T-cell (primary cell): Measurements from ENCODE around the gene IPMK. TPM values are rescaled to one million over a fixed set of nuclear protein-coding genes. Genes with fewer than 3 reads are reported as not detected.
"Not testable (repeated sequence)": the region's sequence is repeated elsewhere in the genome, so short reads cannot be mapped to it uniquely, and the experiment has no call there.

Experiments used
- ATAC-seq, 4 experiments: fragments of 200-7000 bp in 3 of 4; fragments of 150-1000 bp in 1 of 4; cut with Tn5 transposase; replicated peaks in 1 of 4; 1 replicate in 3 of 4; 2 replicates in 1 of 4; pipeline ENCODE4 v1.10.0; 2021; ENCODE audit warnings: moderate library complexity in 3 of 4, mild to moderate bottlenecking in 2 of 4, moderate number of reproducible peaks in 1 of 4
- CTCF ChIA-PET, 2 donors: fragments of 300-600 bp; sonication (Branson Sonifier 250); formaldehyde crosslinking; loops; one replicate each; lab custom pipeline; 2022; ENCODE audit warnings: antibody characterized with exemption in 2 of 2; lab: Charles Lee
- POLR2A ChIA-PET, 2 donors: fragments of 300-600 bp; sonication (Branson Sonifier 250); formaldehyde crosslinking; loops; one replicate each; lab custom pipeline; 2022; ENCODE audit warnings: antibody characterized with exemption in 2 of 2; lab: Charles Lee
- DNase-seq, 35 experiments: peaks; one replicate each; pipeline versions ENCODE4 v3.0.0 to v3.0.0-alpha.2; 2013 to 2023
- H3K27ac ChIP-seq: one replicate; pipeline ENCODE4 v1.5.1; 2013; ENCODE audit warnings: low read length
- H3K27me3 ChIP-seq, 2 experiments: replicated peaks in 1 of 2; 1 replicate in 1 of 2; 2 replicates in 1 of 2; pipeline versions ENCODE4 v1.6.1 to v1.7.0; 2013; ENCODE audit warnings: low read length in 1 of 2, mixed read lengths in 1 of 2; ENCODE audit not compliant: control insufficient read depth in 2 of 2, insufficient read depth in 2 of 2; ENCODE audit errors: extremely low read depth in 1 of 2
- H3K36me3 ChIP-seq, 2 donors: 1 replicate in 1 of 2; 2 replicates in 1 of 2; pipeline versions ENCODE4 v1.6.1 to v1.7.0; 2013; ENCODE audit warnings: low read length in 1 of 2; ENCODE audit not compliant: control insufficient read depth in 2 of 2, insufficient read depth in 1 of 2; ENCODE audit errors: extremely low read depth in 1 of 2
- H3K4me1 ChIP-seq, 2 experiments: 1 replicate in 1 of 2; 2 replicates in 1 of 2; pipeline versions ENCODE4 v1.6.1 to v1.7.0; 2013; ENCODE audit warnings: low read length in 2 of 2, mixed read lengths in 1 of 2; ENCODE audit not compliant: insufficient read depth in 2 of 2, control insufficient read depth in 1 of 2; ENCODE audit errors: extremely low read depth in 1 of 2
- H3K4me3 ChIP-seq, 2 donors: 1 replicate in 1 of 2; 2 replicates in 1 of 2; pipeline versions ENCODE4 v1.5.1 to v1.7.0; 2013; ENCODE audit warnings: mild to moderate bottlenecking in 2 of 2, low read length in 1 of 2, moderate library complexity in 1 of 2; ENCODE audit not compliant: control insufficient read depth in 1 of 2; ENCODE audit errors: extremely low read depth in 1 of 2
- H3K9me3 ChIP-seq: 2 replicates; pipeline ENCODE4 v1.7.0; 2013
- H3K27ac Mint-ChIP-seq, 2 donors: one replicate each; pipeline ENCODE4 v1.8.0; 2020 to 2021; ENCODE audit warnings: mild to moderate bottlenecking in 2 of 2, mixed read lengths in 2 of 2
- H3K27me3 Mint-ChIP-seq, 2 donors: one replicate each; pipeline ENCODE4 v1.8.0; 2021 to 2022; ENCODE audit warnings: mixed read lengths in 2 of 2
- H3K36me3 Mint-ChIP-seq: one replicate; pipeline ENCODE4 v1.8.0; 2021; ENCODE audit warnings: mixed read lengths
- H3K4me1 Mint-ChIP-seq, 3 donors: one replicate each; pipeline ENCODE4 v1.8.0; 2020 to 2022; ENCODE audit warnings: mixed read lengths in 3 of 3, mild to moderate bottlenecking in 1 of 3
- H3K4me3 Mint-ChIP-seq, 3 donors: one replicate each; pipeline ENCODE4 v1.8.0; 2020 to 2022; ENCODE audit warnings: mild to moderate bottlenecking in 3 of 3, mixed read lengths in 3 of 3, moderate library complexity in 3 of 3
- H3K9me3 Mint-ChIP-seq, 3 donors: one replicate each; pipeline ENCODE4 v1.8.0; 2020 to 2022; ENCODE audit warnings: mixed read lengths in 3 of 3
- WGBS: methylation state at CpG from one replicate; pipeline ENCODE4 v1.1.5; 2013; ENCODE audit warnings: missing lambda C conversion rate; ENCODE audit not compliant: insufficient coverage; 5-methylcytosine and 5-hydroxymethylcytosine counted together
- total RNA-seq, 35 experiments: library from RNA in 6 of 35; stranded (reverse) in 6 of 35; fragments of 120-200 nt in 1 of 35; gene quantifications; one replicate each; pipeline versions ENCODE4 v1.2.1 to v1.2.4 and lab custom pipeline; 2013 to 2026

IPMK gene
- total RNA-seq, 5 donors from 2014 or later (not counting 1 experiment from before 2014, with no cell fraction given) = 3.7 to 5.3 (median 4.3) TPM

- Mint-ChIP-seq H3K36me3 (no peaks in the 10 kb centered on the region), H3K9me3 (no peaks in the 10 kb centered on the region), H3K27ac (no peak overlapping the region), H3K27me3 (peaks cover 21 to 25% of the 10 kb centered on the region in 2 donors), H3K4me1 (no peaks in the 10 kb centered on the region), H3K4me3 (no peak overlapping the region)
- Histone ChIP-seq H3K27ac (no peak overlapping the region), H3K27me3 (peaks cover 3 to 4% of the 10 kb centered on the region in 2 experiments), H3K36me3 (no peaks in the 10 kb centered on the region), H3K9me3 (no peaks in the 10 kb centered on the region), H3K4me3 (no peak overlapping the region), H3K4me1 (no peaks in the 10 kb centered on the region)
- CTCF ChIA-PET = no interaction called here
- whole genome bisulfite sequencing = 52% methylated on average over 3 of the region's 4 CpGs
- POLR2A ChIA-PET = no interaction called here
- DNase-seq (no peak), ATAC-seq (no peak)
Measured at GRCh38 chr10:58164517-58164916, 103.2 kb downstream of the IPMK start.

GRCh38 chr10:58158806-58159205 lies 108.9 kb downstream of the IPMK start:
- no peak overlapping the region for H3K27ac ChIP-seq
- ChIA-PET POLR2A (no interaction called here), CTCF (no interaction called here)
- Mint-ChIP-seq H3K9me3 (no peaks in the 10 kb centered on the region), H3K4me3 (no peak overlapping the region), H3K27ac (no peak overlapping the region), H3K36me3 (no peaks in the 10 kb centered on the region), H3K27me3 (peaks cover 28 to 33% of the 10 kb centered on the region in 2 donors), H3K4me1 (no peaks in the 10 kb centered on the region)
- no peak overlapping the region for H3K4me3 ChIP-seq
- ATAC-seq (no peak), DNase-seq (no peak)
- no peaks in the 10 kb centered on the region for H3K4me1 ChIP-seq
- H3K36me3 ChIP-seq = no peaks in the 10 kb centered on the region
- WGBS = 83% methylated on average over 2 of the region's 4 CpGs
- peaks cover 0 to 2% of the 10 kb centered on the region in 2 experiments for H3K27me3 ChIP-seq
- H3K9me3 ChIP-seq = no peaks in the 10 kb centered on the region

- no peaks in the 10 kb centered on the region for H3K4me1 ChIP-seq
- H3K9me3 ChIP-seq = no peaks in the 10 kb centered on the region
- no peaks in the 10 kb centered on the region for H3K36me3 ChIP-seq
- POLR2A ChIA-PET = no interaction called here
- no peaks in the 10 kb centered on the region for H3K9me3 Mint-ChIP-seq
- DNase-seq = no peak
- H3K27ac ChIP-seq = no peak overlapping the region
- no peaks in the 10 kb centered on the region for H3K36me3 Mint-ChIP-seq
- peaks cover 0 to 2% of the 10 kb centered on the region in 2 experiments for H3K27me3 ChIP-seq
- ATAC-seq = no peak
- H3K4me1 Mint-ChIP-seq = no peaks in the 10 kb centered on the region
- H3K27me3 Mint-ChIP-seq = peaks cover 22 to 34% of the 10 kb centered on the region in 2 donors
- no peak overlapping the region for H3K4me3 ChIP-seq
- CTCF ChIA-PET = no interaction called here
- no peak overlapping the region for H3K4me3 Mint-ChIP-seq
- 38% methylated on average over 6 of the region's 7 CpGs for WGBS
- H3K27ac Mint-ChIP-seq = no peak overlapping the region
Measured at GRCh38 chr10:58157076-58157766, 110.5 kb downstream of the IPMK start.

- H3K36me3 ChIP-seq, H3K36me3 Mint-ChIP-seq, H3K9me3 ChIP-seq, H3K27me3 ChIP-seq, H3K27ac Mint-ChIP-seq, DNase-seq, H3K4me3 Mint-ChIP-seq, H3K4me3 ChIP-seq, H3K4me1 Mint-ChIP-seq, ATAC-seq, POLR2A ChIA-PET, H3K4me1 ChIP-seq, H3K9me3 Mint-ChIP-seq, H3K27ac ChIP-seq, CTCF ChIA-PET: not testable (repeated sequence)
- H3K27me3 Mint-ChIP-seq = peaks cover 21 to 34% of the 10 kb centered on the region in 2 donors
- 87% methylated on average over 2 of the region's 2 CpGs for WGBS
Measured at GRCh38 chr10:58155941-58156340, 111.8 kb downstream of the IPMK start.

GRCh38 chr10:58153751-58154150 lies 113.9 kb downstream of the IPMK start:
- no peaks in the 10 kb centered on the region for H3K27me3 ChIP-seq
- H3K27ac ChIP-seq = no peak overlapping the region
- Mint-ChIP-seq H3K27ac (no peak overlapping the region), H3K36me3 (no peaks in the 10 kb centered on the region), H3K27me3 (peaks cover 18 to 31% of the 10 kb centered on the region in 2 donors), H3K9me3 (no peaks in the 10 kb centered on the region), H3K4me3 (no peak overlapping the region), H3K4me1 (no peaks in the 10 kb centered on the region)
- no peaks in the 10 kb centered on the region for H3K4me1 ChIP-seq
- H3K36me3 ChIP-seq = no peaks in the 10 kb centered on the region
- H3K9me3 ChIP-seq = no peaks in the 10 kb centered on the region
- ChIA-PET POLR2A (no interaction called here), CTCF (interaction anchor here in 1 of 2 donors (0.6 kb wide), 1 partner anchor 351 kb away, joined by 5 read pairs; no protein-coding TSS in a partner anchor)
- DNase-seq = no peak
- ATAC-seq = no peak
- WGBS = no CpG with 5 or more reads among the region's 1 CpG
- H3K4me3 ChIP-seq = no peak overlapping the region

GRCh38 chr10:58152673-58153263 lies 114.9 kb downstream of the IPMK start:
- Histone ChIP-seq H3K4me1 (no peaks in the 10 kb centered on the region), H3K9me3 (no peaks in the 10 kb centered on the region), H3K27ac (no peak overlapping the region), H3K36me3 (no peaks in the 10 kb centered on the region), H3K27me3 (no peaks in the 10 kb centered on the region), H3K4me3 (no peak overlapping the region)
- H3K9me3 Mint-ChIP-seq = no peaks in the 10 kb centered on the region
- ChIA-PET CTCF (no interaction called here), POLR2A (no interaction called here)
- WGBS = 80% methylated on average over 1 of the region's 8 CpGs
- H3K4me1 Mint-ChIP-seq = no peaks in the 10 kb centered on the region
- no peaks in the 10 kb centered on the region for H3K36me3 Mint-ChIP-seq
- no peak overlapping the region for H3K4me3 Mint-ChIP-seq
- H3K27ac Mint-ChIP-seq = no peak overlapping the region
- H3K27me3 Mint-ChIP-seq = peaks cover 16 to 27% of the 10 kb centered on the region in 2 donors
- peak in 16 of 35 experiments; percentile 1 to 36 (median 6) for DNase-seq
- no peak for ATAC-seq
